PC-9 (cell line): ENCODE measurements around the gene CSGALNACT2. TPM values are rescaled to one million over a fixed set of nuclear protein-coding genes. Genes with fewer than 3 reads are reported as not detected.

ENCODE experiments used
- BruUV-seq: library from RNA; stranded (reverse); fragments of 400-500 nt; replicated peaks from 2 replicates; lab custom pipeline; 2021; lab: Mats Ljungman, UMichigan
- CTCF ChIA-PET: fragments of 300-600 bp; sonication (Branson Sonifier 250); formaldehyde crosslinking; loops from one replicate; lab custom pipeline; 2022; ENCODE audit warnings: antibody characterized with exemption; lab: Charles Lee
- POLR2A ChIA-PET: fragments of 300-600 bp; sonication (Branson Sonifier 250); formaldehyde crosslinking; loops from one replicate; lab custom pipeline; 2022; ENCODE audit warnings: antibody characterized with exemption; ENCODE audit not compliant: unreplicated experiment; lab: Charles Lee
- DNase-seq, 2 experiments: peaks; one replicate each; pipeline versions ENCODE4 v3.0.0 to v3.0.0-alpha.2; 2015 to 2022; ENCODE audit warnings: mixed read lengths in 1 of 2
- H2AFZ ChIP-seq: fragments of 200-600 bp; sonication (generic); 2 replicates; pipeline ENCODE4 v1.8.1; 2017; ENCODE audit warnings: antibody characterized with exemption
- H3F3A ChIP-seq: fragments of 200-600 bp; sonication (generic); 2 replicates; pipeline ENCODE4 v1.8.1; 2017; ENCODE audit warnings: antibody characterized with exemption, mild to moderate bottlenecking, low read depth; ENCODE audit not compliant: insufficient read depth
- H3K27ac ChIP-seq: fragments of 200-600 bp; sonication (generic); 2 replicates; pipeline ENCODE4 v1.6.1; 2016; ENCODE audit warnings: mixed run types
- H3K27me3 ChIP-seq: fragments of 200-600 bp; sonication (generic); 2 replicates; pipeline ENCODE4 v1.6.1; 2016; ENCODE audit warnings: low read depth, mixed run types; ENCODE audit not compliant: insufficient read depth
- H3K36me3 ChIP-seq: fragments of 200-600 bp; sonication (generic); 2 replicates; pipeline ENCODE4 v1.6.1; 2016; ENCODE audit warnings: low read depth, mixed run types
- H3K4me1 ChIP-seq: fragments of 200-600 bp; sonication (generic); replicated peaks from 2 replicates; pipeline ENCODE4 v1.6.1; 2016; ENCODE audit warnings: mixed run types; ENCODE audit not compliant: insufficient read depth
- H3K4me2 ChIP-seq: fragments of 200-600 bp; sonication (generic); 2 replicates; pipeline ENCODE4 v1.6.1; 2017; ENCODE audit warnings: mixed run types
- H3K4me3 ChIP-seq: fragments of 200-600 bp; sonication (generic); 2 replicates; pipeline ENCODE4 v1.6.1; 2016; ENCODE audit warnings: mixed run types
- H3K79me2 ChIP-seq: fragments of 200-600 bp; sonication (generic); 2 replicates; pipeline ENCODE4 v1.6.1; 2017; ENCODE audit warnings: low read depth, mixed run types
- H3K9me2 ChIP-seq: fragments of 200-600 bp; sonication (generic); 2 replicates; pipeline ENCODE4 v1.8.1; 2017; ENCODE audit warnings: mild to moderate bottlenecking; ENCODE audit not compliant: insufficient read depth
- H3K9me3 ChIP-seq: fragments of 200-600 bp; sonication (generic); 2 replicates; pipeline ENCODE4 v1.8.1; 2016; ENCODE audit warnings: low read depth; ENCODE audit not compliant: insufficient read depth
- H4K20me1 ChIP-seq: fragments of 200-600 bp; sonication (generic); 2 replicates; pipeline ENCODE4 v1.8.1; 2017; ENCODE audit not compliant: insufficient read depth
- EZH2 ChIP-seq: fragments of 200-600 bp; sonication (generic); IDR thresholded peaks from 2 replicates; pipeline ENCODE4 v1.8.0; 2017; ENCODE audit warnings: antibody characterized with exemption, low read depth
- intact Hi-C: fragments of 100-400 bp; cut with micrococcal nuclease; formaldehyde crosslinking; loops from one replicate; pipeline ENCODE4 v1.10.0; 2022; ENCODE audit not compliant: unreplicated experiment
- total RNA-seq: library from RNA; stranded (reverse); gene quantifications from 2 replicates; pipeline ENCODE4 v1.2.3, GENCODE V29; 2021
- TF ChIP-seq, protein P1 (sequence below): fragments of 200-600 bp; sonication (generic); conservative IDR thresholded peaks from 2 replicates; pipeline ENCODE4 v1.6.1; 2017; ENCODE audit warnings: mixed run types, antibody characterized with exemption, mild to moderate bottlenecking, moderate library complexity

The CSGALNACT2 gene
- total RNA-seq, 1 experiment from 2014 or later = 7.2 TPM

- Histone ChIP-seq H3K4me2 (peak overlapping the region; percentile 61), H3K79me2 (no peaks in the 10 kb centered on the region), H3K36me3 (no peaks in the 10 kb centered on the region), H3K27ac (no peak overlapping the region), H3K4me1 (peaks cover 6% of the 10 kb centered on the region; the same call in 1 of the 2 replicates), H3K4me3 (peak overlapping the region; percentile 57), H3F3A (peaks cover 6% of the 10 kb centered on the region; the same call in 1 of the 2 replicates), H3K9me2 (no peaks in the 10 kb centered on the region), H4K20me1 (no peaks in the 10 kb centered on the region), H3K27me3 (no peaks in the 10 kb centered on the region), H3K9me3 (no peaks in the 10 kb centered on the region), H2AFZ (peak overlapping the region; percentile 75)
- peak in 1 of 2 experiments; percentile 67 for DNase-seq
- no TSS peak for BruUV-seq
- intact Hi-C loops = loop anchor here (5.0 to 10.0 kb wide), 3 partner anchors 98 to 338 kb away; no protein-coding TSS in a partner anchor
- POLR2A ChIA-PET = interaction anchor here (0.6 kb wide), 1 partner anchor 74 kb away, joined by 3 read pairs; no protein-coding TSS in a partner anchor
- CTCF ChIA-PET = interaction anchor here (0.5 to 0.7 kb wide), 5 partner anchors 16 to 152 kb away, joined by 3 to 10 read pairs (median 7); no protein-coding TSS in a partner anchor
- TF ChIP-seq, protein P1, sequence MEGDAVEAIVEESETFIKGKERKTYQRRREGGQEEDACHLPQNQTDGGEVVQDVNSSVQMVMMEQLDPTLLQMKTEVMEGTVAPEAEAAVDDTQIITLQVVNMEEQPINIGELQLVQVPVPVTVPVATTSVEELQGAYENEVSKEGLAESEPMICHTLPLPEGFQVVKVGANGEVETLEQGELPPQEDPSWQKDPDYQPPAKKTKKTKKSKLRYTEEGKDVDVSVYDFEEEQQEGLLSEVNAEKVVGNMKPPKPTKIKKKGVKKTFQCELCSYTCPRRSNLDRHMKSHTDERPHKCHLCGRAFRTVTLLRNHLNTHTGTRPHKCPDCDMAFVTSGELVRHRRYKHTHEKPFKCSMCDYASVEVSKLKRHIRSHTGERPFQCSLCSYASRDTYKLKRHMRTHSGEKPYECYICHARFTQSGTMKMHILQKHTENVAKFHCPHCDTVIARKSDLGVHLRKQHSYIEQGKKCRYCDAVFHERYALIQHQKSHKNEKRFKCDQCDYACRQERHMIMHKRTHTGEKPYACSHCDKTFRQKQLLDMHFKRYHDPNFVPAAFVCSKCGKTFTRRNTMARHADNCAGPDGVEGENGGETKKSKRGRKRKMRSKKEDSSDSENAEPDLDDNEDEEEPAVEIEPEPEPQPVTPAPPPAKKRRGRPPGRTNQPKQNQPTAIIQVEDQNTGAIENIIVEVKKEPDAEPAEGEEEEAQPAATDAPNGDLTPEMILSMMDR = no peak
- TF ChIP-seq EZH2 = no peak
These were observed 64.6 kb downstream of the CSGALNACT2 start for GRCh38 chr10:43202657-43203447.

DNA sequence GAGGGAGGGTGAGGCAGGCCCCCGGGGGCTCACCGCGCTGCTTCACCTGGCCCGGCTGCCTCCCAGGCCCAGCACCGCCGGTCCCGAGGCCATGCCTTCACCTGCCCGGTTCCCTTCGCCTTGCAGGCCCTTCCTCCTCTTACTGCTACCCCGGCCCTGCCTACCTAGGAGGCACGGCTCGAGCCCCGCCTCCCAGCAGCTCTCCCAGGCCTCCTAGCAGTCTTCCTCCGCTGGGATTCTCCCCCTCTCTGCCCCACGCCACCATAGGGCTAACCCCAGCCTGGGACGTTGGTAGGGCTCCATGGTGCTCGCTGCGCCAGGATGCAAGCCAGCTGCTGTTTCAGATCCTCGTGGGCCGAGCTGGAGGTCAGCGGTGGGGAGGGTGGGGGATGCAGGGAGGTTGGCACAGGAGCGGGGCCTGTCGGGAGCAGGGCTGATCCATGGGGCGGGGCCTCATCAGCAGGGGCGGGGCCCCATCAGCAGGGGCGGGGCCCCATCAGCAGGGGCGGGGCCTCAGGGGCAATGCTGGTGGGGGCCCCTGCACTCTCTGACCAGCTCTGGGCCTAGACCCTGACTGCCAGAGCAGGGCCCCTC, 65.3 kb downstream of the CSGALNACT2 start:
- Histone ChIP-seq H3K9me2 (no peaks in the 10 kb centered on the region), H3K4me1 (peaks cover 2% of the 10 kb centered on the region; the same call in 1 of the 2 replicates), H3K4me3 (peak overlapping the region; percentile 57), H3K27me3 (no peaks in the 10 kb centered on the region), H2AFZ (peak overlapping the region; percentile 75), H3K79me2 (no peaks in the 10 kb centered on the region), H3F3A (peaks cover 6% of the 10 kb centered on the region; the same call in 1 of the 2 replicates), H3K9me3 (no peaks in the 10 kb centered on the region), H4K20me1 (no peaks in the 10 kb centered on the region), H3K27ac (no peak overlapping the region), H3K36me3 (no peaks in the 10 kb centered on the region), H3K4me2 (peak overlapping the region; percentile 60)
- CTCF ChIA-PET = interaction anchor here (0.5 to 0.6 kb wide), 3 partner anchors 93 to 152 kb away, joined by 5 to 8 read pairs (median 7); no protein-coding TSS in a partner anchor
- TF ChIP-seq EZH2 = no peak
- TF ChIP-seq, protein P1 = no peak; the same call in 1 of the 2 replicates
- intact Hi-C loops = loop anchor here (5.0 to 10.0 kb wide), 3 partner anchors 99 to 339 kb away; no protein-coding TSS in a partner anchor
- BruUV-seq = no TSS peak
- peak; percentile 61 to 81 for DNase-seq
- POLR2A ChIA-PET = no interaction called here
